HepG2 (cell line): ENCODE measurements around the gene ACBD6.

Experiments used
- ATF3 ChIP-seq: sonication (generic); formaldehyde crosslinking; IDR thresholded peaks from 2 replicates; pipeline ENCODE4 v1.4.0; 2020; ENCODE audit warnings: missing genetic modification reagents
- ATF7 ChIP-seq, 2 experiments: fragments of 450-650 bp in 1 of 2; sonication (generic) in 1 of 2; formaldehyde crosslinking in 1 of 2; IDR thresholded peaks; 2 replicates each; pipeline versions ENCODE4 v1.4.0 to v1.6.1; 2016 to 2020; ENCODE audit warnings: antibody characterized with exemption in 1 of 2, mild to moderate bottlenecking in 1 of 2, missing genetic modification reagents in 1 of 2
- BHLHE40 ChIP-seq: IDR thresholded peaks from 2 replicates; pipeline ENCODE4 v1.6.1; 2011; ENCODE audit warnings: low read length, improper control_type of control experiment
- ONECUT2 ChIP-seq: sonication (generic); formaldehyde crosslinking; IDR thresholded peaks from 2 replicates; pipeline ENCODE4 v1.4.0; 2020; ENCODE audit warnings: missing genetic modification reagents
- ZBTB33 ChIP-seq: sonication (generic); formaldehyde crosslinking; IDR thresholded peaks from 2 replicates; pipeline ENCODE4 v1.4.0; 2020; ENCODE audit warnings: missing genetic modification reagents
- ZNF598 ChIP-seq: sonication (generic); formaldehyde crosslinking; IDR thresholded peaks from 2 replicates; pipeline ENCODE4 v1.5.1; 2020; ENCODE audit warnings: mild to moderate bottlenecking, missing genetic modification reagents, borderline replicate concordance
- ZSCAN25 ChIP-seq: sonication (generic); formaldehyde crosslinking; IDR thresholded peaks from 2 replicates; pipeline ENCODE4 v1.8.0; 2022; ENCODE audit warnings: mild to moderate bottlenecking, missing genetic modification reagents

- TF ChIP-seq ATF7 (IDR thresholded peaks at IDR 0.05) = no peak
- no peak for TF ChIP-seq ATF7 (CRISPR knock-in tag; IDR thresholded peaks at IDR 0.05)
- no peak for TF ChIP-seq ONECUT2 (CRISPR knock-in tag)
- no peak for TF ChIP-seq BHLHE40
- TF ChIP-seq ZNF598 (CRISPR knock-in tag) = no peak
- no peak for TF ChIP-seq ZSCAN25
- no peak for TF ChIP-seq ZBTB33 (CRISPR knock-in tag)
- no peak for TF ChIP-seq ATF3 (CRISPR knock-in tag)
Observed at GRCh38 chr1:180387413-180387812, 115.0 kb downstream of the ACBD6 start.
